ENCODE measurements around the gene RANBP10. TPM values are rescaled to one million over a fixed set of nuclear protein-coding genes. Genes with fewer than 3 reads are reported as not detected.

RANBP10 gene
- total and polyA plus RNA-seq, 2 of the 8 experiments (the other 6 are each of a cell fraction or from before 2014, with no cell fraction given) = 14.2 to 16.8 TPM

DNA sequence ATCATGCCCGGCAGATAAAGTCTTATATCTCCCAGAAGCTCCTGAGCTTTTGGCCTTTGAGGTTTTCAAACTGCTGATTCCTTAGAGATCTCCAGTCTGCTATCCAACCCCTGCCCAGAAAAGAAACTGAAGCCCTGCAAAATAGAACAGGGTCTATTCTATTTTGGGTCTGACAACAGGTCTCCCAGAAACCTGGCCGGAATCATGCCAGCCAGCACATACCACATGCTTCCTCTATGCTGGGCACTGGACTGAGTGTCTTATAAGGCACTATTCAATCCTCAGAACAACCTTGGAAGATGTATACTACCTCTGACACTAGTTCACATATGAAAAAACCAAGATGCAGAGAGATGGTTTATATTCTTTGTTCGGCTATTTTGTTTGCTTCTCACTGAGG, 66.0 kb downstream of the RANBP10 start:
- POLR2A ChIA-PET (ENCODE audit: partially characterized antibody) = interaction anchor here (1.9 kb wide), 1 partner anchor 9 kb away, joined by 5 read pairs; no protein-coding TSS in a partner anchor
- no peak overlapping the region for H3K9ac ChIP-seq (replicated peaks in 1 of 4; ENCODE audit: extremely low read depth in 1 of 4, low read depth in 3 of 4, low read length in 3 of 4)
- peaks cover 0 to 16% (median 0%) of the 10 kb centered on the region in 4 experiments; a peak in 3 of 8 replicates for H3K36me3 ChIP-seq (ENCODE audit: control insufficient read depth in 2 of 4, insufficient read depth in 4 of 4, low read length in 3 of 4)
- no peak overlapping the region for H3K23ac ChIP-seq (ENCODE audit: insufficient read length)
- H3K79me2 ChIP-seq (ENCODE audit: control insufficient read depth in 1 of 2, insufficient read depth in 2 of 2, low read length in 2 of 2) = no peaks in the 10 kb centered on the region
- H3K4me2 ChIP-seq (ENCODE audit: insufficient read depth in 1 of 2, low read depth in 2 of 2, low read length in 2 of 2) = no peak overlapping the region
- H3K9me3 ChIP-seq (ENCODE audit: insufficient read depth in 2 of 2, low read depth in 1 of 2, low read length in 1 of 2) = no peaks in the 10 kb centered on the region
- no peak overlapping the region for H4K5ac ChIP-seq (ENCODE audit: insufficient read length, low read depth, low read length)
- H3K4me1 ChIP-seq (replicated peaks in 1 of 4; ENCODE audit: control insufficient read depth in 3 of 4, insufficient read depth in 4 of 4, low read length in 3 of 4) = no peaks in the 10 kb centered on the region
- no peak overlapping the region for H2AK5ac ChIP-seq (ENCODE audit: low read depth, low read length)
- CTCF ChIA-PET (ENCODE audit: partially characterized antibody) = interaction anchor here (0.6 to 1.0 kb wide), 4 partner anchors 44 to 695 kb away, joined by 3 to 4 read pairs (median 3); no protein-coding TSS in a partner anchor
- H4K8ac ChIP-seq (ENCODE audit: extremely low read depth, insufficient read depth, low read length) = no peak overlapping the region
- no peak overlapping the region for H3K4ac ChIP-seq (replicated peaks; ENCODE audit: insufficient read length, low read depth, low read length)
- H2BK12ac ChIP-seq (ENCODE audit: low read depth, low read length) = no peak overlapping the region
- 90% methylated on average over 3 of the region's 3 CpGs; no CpG with 5 or more reads in 1 of the 2 experiments for WGBS, 2 experiments (ENCODE audit: extremely low coverage in 1 of 2, insufficient coverage in 1 of 2, insufficient read length in 1 of 2, insufficient replicate concordance in 2 of 2, low coverage in 1 of 2, low lambda C conversion rate in 2 of 2, missing lambda C conversion rate in 1 of 2)
- H3K27ac ChIP-seq (ENCODE audit: low read depth, low read length) = no peak overlapping the region
- no peak overlapping the region for H3K4me3 ChIP-seq (ENCODE audit: extremely low read depth in 1 of 4, insufficient read depth in 2 of 4, low read depth in 3 of 4, low read length in 4 of 4)
- no peak overlapping the region for H2BK5ac ChIP-seq (ENCODE audit: low read depth, low read length)
- no peak overlapping the region for H3K14ac ChIP-seq (ENCODE audit: insufficient read length)
- no peaks in the 10 kb centered on the region for H3K79me1 ChIP-seq (ENCODE audit: low read depth, low read length)
- no peak overlapping the region for H3K56ac ChIP-seq (replicated peaks; ENCODE audit: insufficient read length, low read depth, low read length)
- H3K27me3 ChIP-seq (replicated peaks in 1 of 4; ENCODE audit: control insufficient read depth in 3 of 4, extremely low read depth in 1 of 4, insufficient read depth in 3 of 4, low read length in 3 of 4) = no peaks in the 10 kb centered on the region
- FAIRE-seq (no peak), DNase-seq (ENCODE audit: low read depth in 1 of 2, low spot score in 2 of 2) (no peak)
- peaks cover 0 to 2% of the 10 kb centered on the region in 2 experiments for H4K20me1 ChIP-seq (replicated peaks in 1 of 2; ENCODE audit: control insufficient read depth in 1 of 2, insufficient read depth in 2 of 2, low read length in 2 of 2)
- H4K91ac ChIP-seq (replicated peaks; ENCODE audit: insufficient read length, low read length) = no peak overlapping the region
- H2BK120ac ChIP-seq (replicated peaks; ENCODE audit: low read depth, low read length) = no peak overlapping the region
- H3K18ac ChIP-seq (ENCODE audit: extremely low read depth, low read length) = no peak overlapping the region
- no peak overlapping the region for H2AFZ ChIP-seq (ENCODE audit: low read length)
- TF ChIP-seq POU5F1 (IDR thresholded peaks at IDR 0.05; ENCODE audit: low read depth, low read length) (no peak), NRF1 (IDR thresholded peaks at IDR 0.05; ENCODE audit: low read depth, low read length) (no peak), RXRA (IDR thresholded peaks at IDR 0.05; ENCODE audit: insufficient read depth, low read depth, low read length) (no peak), SUZ12 (IDR thresholded peaks at IDR 0.05; ENCODE audit: low read length) (no peak), KDM1A (IDR thresholded peaks at IDR 0.05; ENCODE audit: borderline replicate concordance, low read length) (no peak), CREB1 (IDR thresholded peaks at IDR 0.05) (no peak), SP4 (IDR thresholded peaks at IDR 0.05; ENCODE audit: low read length) (no peak), TEAD4 (IDR thresholded peaks at IDR 0.05; ENCODE audit: low read depth, low read length) (no peak), TAF1 (IDR thresholded peaks at IDR 0.05; ENCODE audit: low read depth, low read length) (no peak), SIRT6 (IDR thresholded peaks at IDR 0.05; ENCODE audit: low read length) (no peak)
- no peaks in the 10 kb centered on the region for H3K23me2 ChIP-seq (ENCODE audit: low read depth, low read length)
- no peak overlapping the region for H2BK20ac ChIP-seq (ENCODE audit: low read length)
- no peak overlapping the region for H2BK15ac ChIP-seq (ENCODE audit: low read length)
